ENCODE measurements around the gene CALN1.

Gene CALN1

GRCh38 chr7:72039460-72039859, 372.7 kb downstream of the CALN1 start:
- no peaks in the 10 kb centered on the region for H3K27me3 ChIP-seq (ENCODE audit: control insufficient read depth, insufficient read depth, low read length)
- no peak overlapping the region for H3K27ac ChIP-seq
- no peaks in the 10 kb centered on the region for H3K4me1 ChIP-seq
- no peaks in the 10 kb centered on the region for H3K36me3 ChIP-seq (ENCODE audit: control insufficient read depth, insufficient read depth, low read length)
- no peaks in the 10 kb centered on the region for H3K9me3 ChIP-seq (ENCODE audit: control insufficient read depth, low read length)
- TF ChIP-seq CTCF (IDR thresholded peaks at IDR 0.05), result no peak
- H2AFZ ChIP-seq, result no peak overlapping the region
- no peak overlapping the region for H3K9ac ChIP-seq
- no peak overlapping the region for H3K4me3 ChIP-seq (ENCODE audit: low read depth, low read length)
- no peak overlapping the region for H3K4me2 ChIP-seq (ENCODE audit: low read length)
- no peaks in the 10 kb centered on the region for H3K79me2 ChIP-seq

- Histone ChIP-seq H3K9ac (no peak overlapping the region), H3K4me3 (ENCODE audit: low read depth, low read length) (no peak overlapping the region), H2AFZ (no peak overlapping the region), H3K4me2 (ENCODE audit: low read length) (no peak overlapping the region), H3K27me3 (ENCODE audit: control insufficient read depth, insufficient read depth, low read length) (no peaks in the 10 kb centered on the region), H3K4me1 (no peaks in the 10 kb centered on the region), H3K27ac (no peak overlapping the region), H3K36me3 (ENCODE audit: control insufficient read depth, insufficient read depth, low read length) (no peaks in the 10 kb centered on the region), H3K79me2 (no peaks in the 10 kb centered on the region), H3K9me3 (ENCODE audit: control insufficient read depth, low read length) (no peaks in the 10 kb centered on the region)
- no peak for TF ChIP-seq CTCF (IDR thresholded peaks at IDR 0.05)
These were observed 374.0 kb downstream of the CALN1 start for GRCh38 chr7:72038022-72038732.

GRCh38 chr7:72037516-72037915, 374.6 kb downstream of the CALN1 start:
- H3K4me1 ChIP-seq, result no peaks in the 10 kb centered on the region
- H2AFZ ChIP-seq, result no peak overlapping the region
- no peak for TF ChIP-seq CTCF (IDR thresholded peaks at IDR 0.05)
- no peak overlapping the region for H3K4me2 ChIP-seq (ENCODE audit: low read length)
- no peaks in the 10 kb centered on the region for H3K79me2 ChIP-seq
- no peak overlapping the region for H3K4me3 ChIP-seq (ENCODE audit: low read depth, low read length)
- H3K27me3 ChIP-seq (ENCODE audit: control insufficient read depth, insufficient read depth, low read length), result no peaks in the 10 kb centered on the region
- H3K27ac ChIP-seq, result no peak overlapping the region
- no peaks in the 10 kb centered on the region for H3K9me3 ChIP-seq (ENCODE audit: control insufficient read depth, low read length)
- no peaks in the 10 kb centered on the region for H3K36me3 ChIP-seq (ENCODE audit: control insufficient read depth, insufficient read depth, low read length)
- H3K9ac ChIP-seq, result no peak overlapping the region

GRCh38 chr7:72035266-72035665, 376.9 kb downstream of the CALN1 start:
- Histone ChIP-seq H3K36me3 (ENCODE audit: control insufficient read depth, insufficient read depth, low read length) (no peaks in the 10 kb centered on the region), H3K4me1 (no peaks in the 10 kb centered on the region), H3K9ac (no peak overlapping the region), H3K9me3 (ENCODE audit: control insufficient read depth, low read length) (no peaks in the 10 kb centered on the region), H2AFZ (no peak overlapping the region), H3K79me2 (no peaks in the 10 kb centered on the region), H3K27me3 (ENCODE audit: control insufficient read depth, insufficient read depth, low read length) (no peaks in the 10 kb centered on the region), H3K4me2 (ENCODE audit: low read length) (no peak overlapping the region), H3K4me3 (ENCODE audit: low read depth, low read length) (no peak overlapping the region), H3K27ac (no peak overlapping the region)
- TF ChIP-seq CTCF (IDR thresholded peaks at IDR 0.05), result no peak

GRCh38 chr7:72032934-72033333, 379.2 kb downstream of the CALN1 start:
- H3K4me3 ChIP-seq (ENCODE audit: low read depth, low read length), result no peak overlapping the region
- no peak overlapping the region for H2AFZ ChIP-seq
- H3K79me2 ChIP-seq, result no peaks in the 10 kb centered on the region
- no peaks in the 10 kb centered on the region for H3K27me3 ChIP-seq (ENCODE audit: control insufficient read depth, insufficient read depth, low read length)
- H3K4me2 ChIP-seq (ENCODE audit: low read length), result no peak overlapping the region
- H3K36me3 ChIP-seq (ENCODE audit: control insufficient read depth, insufficient read depth, low read length), result no peaks in the 10 kb centered on the region
- no peak for TF ChIP-seq CTCF (IDR thresholded peaks at IDR 0.05)
- no peaks in the 10 kb centered on the region for H3K4me1 ChIP-seq
- no peak overlapping the region for H3K27ac ChIP-seq
- no peak overlapping the region for H3K9ac ChIP-seq
- H3K9me3 ChIP-seq (ENCODE audit: control insufficient read depth, low read length), result no peaks in the 10 kb centered on the region

All from parathyroid adenoma (tissue), 2 donors.